ENCODE results near the gene NAA80.

Gene NAA80

GRCh38 chr3:50258029-50258680, 41.0 kb downstream of the NAA80 start:
- no peak for DNase-seq (ENCODE audit: low spot score)

DNA sequence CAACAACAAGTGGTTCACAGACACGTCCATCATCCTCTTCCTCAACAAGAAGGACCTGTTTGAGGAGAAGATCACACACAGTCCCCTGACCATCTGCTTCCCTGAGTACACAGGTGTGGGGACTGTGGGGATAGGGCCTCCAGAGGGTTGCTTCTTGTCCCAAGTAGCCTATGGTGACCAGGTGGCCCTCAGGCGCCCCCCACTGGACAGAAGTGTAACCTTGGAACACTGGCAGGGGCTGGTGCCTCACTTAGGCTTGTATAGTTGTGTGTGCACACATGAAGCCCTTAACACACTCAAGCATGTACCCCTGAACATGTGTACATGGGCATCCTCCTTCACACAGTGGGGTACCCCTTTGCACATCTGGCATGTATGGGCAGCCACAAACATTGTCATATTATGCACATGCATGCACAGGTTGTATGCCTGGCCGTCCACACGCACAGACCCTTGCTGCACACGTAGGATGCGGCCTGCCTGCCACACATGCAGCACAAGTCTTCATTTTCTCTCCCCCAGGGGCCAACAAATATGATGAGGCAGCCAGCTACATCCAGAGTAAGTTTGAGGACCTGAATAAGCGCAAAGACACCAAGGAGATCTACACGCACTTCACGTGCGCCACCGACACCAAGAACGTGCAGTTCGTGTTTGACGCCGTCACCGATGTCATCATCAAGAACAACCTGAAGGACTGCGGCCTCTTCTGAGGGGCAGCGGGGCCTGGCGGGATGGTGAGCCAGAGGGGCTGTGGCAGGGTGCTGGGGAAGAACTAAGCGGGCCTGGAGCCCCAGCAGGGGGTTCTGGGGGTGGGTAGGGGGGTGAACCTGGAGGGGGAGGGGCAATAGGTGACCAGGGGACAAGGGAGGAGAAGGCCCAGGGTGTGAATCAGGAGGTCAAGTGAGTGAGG, 42.0 kb downstream of the NAA80 start:
- peak; percentile 27 for DNase-seq (ENCODE audit: low spot score)

GRCh38 chr3:50255251-50255615, 44.0 kb downstream of the NAA80 start:
- DNase-seq (ENCODE audit: low spot score): no peak

GRCh38 chr3:50254577-50255250, 44.5 kb downstream of the NAA80 start:
- DNase-seq (ENCODE audit: low spot score): peak; percentile 40

DNA sequence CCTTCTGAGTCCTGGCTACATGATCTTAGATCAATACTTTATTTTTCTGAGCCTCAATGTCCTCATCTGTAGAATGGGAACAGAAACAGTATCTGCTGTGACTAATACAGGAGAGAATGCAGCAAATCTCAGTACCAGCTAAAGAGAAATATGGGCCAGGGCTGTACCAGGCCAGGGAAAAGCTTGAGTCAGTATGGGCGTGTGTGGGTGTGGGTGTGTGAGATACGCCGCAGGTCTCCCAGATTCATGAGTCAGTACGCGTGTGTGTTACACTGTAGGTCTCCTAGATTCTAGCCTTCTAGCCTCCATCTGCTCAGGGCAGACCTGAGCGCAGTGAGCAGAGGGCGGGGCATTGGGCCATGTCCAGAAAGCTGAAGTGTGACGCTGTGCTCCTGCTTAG, 48.0 kb downstream of the NAA80 start:
- DNase-seq (ENCODE audit: low spot score): peak; percentile 64

- no peak for DNase-seq (ENCODE audit: low spot score)
These were observed 48.7 kb downstream of the NAA80 start for GRCh38 chr3:50250514-50250913.

DNA sequence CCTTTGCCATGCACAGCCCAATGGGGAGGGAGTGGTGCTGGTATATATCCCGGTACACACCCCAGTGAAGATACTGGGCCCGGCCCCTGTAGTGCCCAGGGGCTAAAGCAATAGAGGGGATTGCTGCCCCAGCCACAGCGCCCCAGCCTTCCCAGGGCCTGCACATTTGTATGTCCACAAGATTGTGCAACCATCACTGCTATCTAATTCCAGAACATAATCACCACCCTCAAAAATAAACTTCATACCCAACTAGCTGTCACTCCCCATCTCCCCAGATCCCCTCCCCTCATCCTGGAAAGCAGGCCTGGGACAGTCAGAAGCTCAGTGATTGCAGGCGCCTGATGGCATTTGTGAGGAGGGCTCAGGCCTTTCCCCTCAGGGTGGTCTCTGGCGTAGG, 49.7 kb downstream of the NAA80 start:
- DNase-seq (ENCODE audit: low spot score): no peak

DNA sequence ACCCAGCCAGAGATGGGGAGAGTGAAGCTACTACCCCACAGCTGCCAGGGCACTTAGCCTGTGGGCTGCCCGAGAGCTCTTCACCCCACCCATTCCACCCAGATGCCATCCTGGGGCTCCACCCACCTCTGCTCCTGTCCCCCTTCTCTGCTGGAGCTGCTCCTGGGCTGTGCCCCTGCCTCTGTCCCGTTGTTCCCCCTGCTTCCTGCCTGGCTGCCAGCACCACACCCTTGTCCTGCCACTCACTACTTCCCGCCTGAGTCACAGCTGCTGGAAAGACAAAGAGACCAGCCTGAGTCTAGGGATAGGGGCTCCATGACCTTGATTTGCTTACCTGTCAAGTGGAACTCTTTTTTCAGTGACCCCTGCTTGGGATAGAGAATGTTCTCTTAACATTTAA, 50.8 kb downstream of the NAA80 start:
- DNase-seq (ENCODE audit: low spot score): no peak

DNA sequence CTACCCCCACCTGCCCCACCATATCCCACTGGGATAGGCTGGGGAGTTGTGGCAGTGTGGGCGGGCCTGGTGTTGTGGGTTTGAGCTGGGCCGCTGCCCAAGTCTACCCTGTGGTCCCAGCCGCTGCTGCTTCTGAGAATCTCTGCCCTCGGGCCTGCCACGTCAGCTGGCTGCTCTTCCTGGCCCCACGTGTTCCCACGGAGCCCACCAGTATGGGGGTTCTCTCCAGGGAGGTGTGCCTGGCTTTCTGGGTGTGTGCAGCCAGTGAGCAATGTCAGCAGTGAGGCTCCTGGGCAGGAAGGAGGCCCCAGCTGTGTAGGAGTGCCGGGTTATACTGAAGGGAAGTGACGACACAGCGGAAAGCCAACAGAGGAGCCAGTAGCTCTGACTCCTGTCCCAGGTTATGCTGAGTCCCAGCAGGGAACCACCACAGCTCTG, 52.7 kb downstream of the NAA80 start:
- DNase-seq (ENCODE audit: low spot score): no peak
